ENCODE data around the gene PTK6. TPM values are rescaled to one million over a fixed set of nuclear protein-coding genes. Genes with fewer than 3 reads are reported as not detected.

The PTK6 gene
- polyA plus RNA-seq (2013, experiment 1 of 4), result not detected
- polyA plus RNA-seq (2013, experiment 2 of 4), result not detected
- polyA plus RNA-seq (2013, experiment 3 of 4), result not detected
- polyA plus RNA-seq (2013, experiment 4 of 4), result not detected

- WGBS, 2 experiments, result 92 to 94% methylated on average over 29 of the region's 29 CpGs
- peak within 1 kb of the TSS; percentile 12 for H3K4me3 ChIP-seq (ENCODE audit: insufficient read depth, low read depth, low read length)
- no peak within 1 kb of the TSS for H3K27ac ChIP-seq (ENCODE audit: insufficient read depth, low read depth, low read length, poor library complexity, severe bottlenecking)
Observed at GRCh38 chr20:63536997-63537524, at the start of gene PTK6. PTK6 (minus strand) TSS chr20:63537376; CDS start chr20:63537314, 62 bp downstream.

GRCh38 chr20:63586797-63587196 is 49.6 kb upstream of the PTK6 start:
- H3K27ac ChIP-seq (ENCODE audit: insufficient read depth, low read depth, low read length, poor library complexity, severe bottlenecking), result no peak overlapping the region
- WGBS, 2 experiments, result 93% methylated on average over 17 of the region's 17 CpGs
- H3K27me3 ChIP-seq (ENCODE audit: control insufficient read depth, insufficient read depth, low read length, poor library complexity, severe bottlenecking), result no peaks in the 10 kb centered on the region
- H3K36me3 ChIP-seq (ENCODE audit: control insufficient read depth, insufficient read depth, low read length), result no peaks in the 10 kb centered on the region
- H3K4me3 ChIP-seq (ENCODE audit: insufficient read depth, low read depth, low read length), result no peak overlapping the region
- no peaks in the 10 kb centered on the region for H3K4me1 ChIP-seq (ENCODE audit: control insufficient read depth, insufficient read depth, low read length)
- no peaks in the 10 kb centered on the region for H3K9me3 ChIP-seq (ENCODE audit: control insufficient read depth, low read length)

More at GRCh38 chr20:63536997-63537524, at the start of gene PTK6:
- H3K36me3 ChIP-seq (ENCODE audit: control insufficient read depth, insufficient read depth, low read length), result no peaks in the 10 kb centered on the region
- no peaks in the 10 kb centered on the region for H3K27me3 ChIP-seq (ENCODE audit: control insufficient read depth, insufficient read depth, low read length, poor library complexity, severe bottlenecking)
- no peaks in the 10 kb centered on the region for H3K9me3 ChIP-seq (ENCODE audit: control insufficient read depth, low read length)
- H3K4me1 ChIP-seq (ENCODE audit: control insufficient read depth, insufficient read depth, low read length), result no peaks in the 10 kb centered on the region

- Histone ChIP-seq H3K27ac (ENCODE audit: insufficient read depth, low read depth, low read length, poor library complexity, severe bottlenecking) (no peak overlapping the region), H3K9me3 (ENCODE audit: control insufficient read depth, low read length) (no peaks in the 10 kb centered on the region), H3K27me3 (ENCODE audit: control insufficient read depth, insufficient read depth, low read length, poor library complexity, severe bottlenecking) (no peaks in the 10 kb centered on the region), H3K4me3 (ENCODE audit: insufficient read depth, low read depth, low read length) (no peak overlapping the region), H3K4me1 (ENCODE audit: control insufficient read depth, insufficient read depth, low read length) (no peaks in the 10 kb centered on the region), H3K36me3 (ENCODE audit: control insufficient read depth, insufficient read depth, low read length) (no peaks in the 10 kb centered on the region)
- 89 to 92% methylated on average over 22 of the region's 22 CpGs for WGBS, 2 experiments
Observed at GRCh38 chr20:63585616-63586565, 48.7 kb upstream of the PTK6 start.

DNA sequence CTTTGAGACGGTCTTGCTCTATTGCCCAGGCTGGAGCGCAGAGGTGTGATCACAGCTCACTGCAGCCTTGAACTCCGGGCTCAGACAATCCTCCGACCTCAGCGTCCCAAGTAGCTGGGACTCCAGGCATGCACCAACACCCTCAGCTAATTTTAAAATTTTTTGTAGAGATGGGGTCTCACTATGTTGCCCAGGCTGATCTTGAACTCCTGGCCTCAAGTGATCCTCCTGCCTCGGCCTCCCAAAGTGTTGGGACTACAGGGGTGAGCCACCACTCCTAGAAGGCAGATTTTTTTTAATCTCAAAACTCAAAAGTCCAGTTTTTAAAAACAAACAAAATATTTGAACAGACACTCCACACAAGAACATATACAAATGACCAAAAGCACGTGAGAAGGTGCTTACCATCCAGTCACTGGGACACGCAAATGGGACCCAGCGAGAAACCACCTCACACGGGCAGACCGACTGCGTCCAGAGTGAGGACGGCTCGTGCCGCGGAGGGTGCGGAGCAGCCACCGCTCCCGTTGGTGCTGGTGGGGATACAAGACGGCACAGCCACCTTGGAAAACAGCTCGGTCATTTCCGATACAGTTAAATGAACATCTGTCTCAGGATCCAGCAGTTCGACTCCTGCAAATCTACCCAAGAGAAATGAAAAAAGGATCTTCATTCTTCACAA is 45.3 kb upstream of the PTK6 start:
- Histone ChIP-seq H3K9me3 (ENCODE audit: control insufficient read depth, low read length) (no peaks in the 10 kb centered on the region), H3K36me3 (ENCODE audit: control insufficient read depth, insufficient read depth, low read length) (no peaks in the 10 kb centered on the region), H3K4me3 (ENCODE audit: insufficient read depth, low read depth, low read length) (no peak overlapping the region), H3K27me3 (ENCODE audit: control insufficient read depth, insufficient read depth, low read length, poor library complexity, severe bottlenecking) (no peaks in the 10 kb centered on the region), H3K27ac (ENCODE audit: insufficient read depth, low read depth, low read length, poor library complexity, severe bottlenecking) (no peak overlapping the region), H3K4me1 (ENCODE audit: control insufficient read depth, insufficient read depth, low read length) (no peaks in the 10 kb centered on the region)
- WGBS, 2 experiments, result 90 to 92% methylated on average over 23 of the region's 23 CpGs

- H3K36me3 ChIP-seq (ENCODE audit: control insufficient read depth, insufficient read depth, low read length), result no peaks in the 10 kb centered on the region
- no peak overlapping the region for H3K4me3 ChIP-seq (ENCODE audit: insufficient read depth, low read depth, low read length)
- no peaks in the 10 kb centered on the region for H3K27me3 ChIP-seq (ENCODE audit: control insufficient read depth, insufficient read depth, low read length, poor library complexity, severe bottlenecking)
- no peak overlapping the region for H3K27ac ChIP-seq (ENCODE audit: insufficient read depth, low read depth, low read length, poor library complexity, severe bottlenecking)
- H3K9me3 ChIP-seq (ENCODE audit: control insufficient read depth, low read length), result no peaks in the 10 kb centered on the region
- no peaks in the 10 kb centered on the region for H3K4me1 ChIP-seq (ENCODE audit: control insufficient read depth, insufficient read depth, low read length)
- WGBS, 2 experiments, result 82 to 83% methylated on average over 12 of the region's 12 CpGs
Observed at GRCh38 chr20:63580796-63581461, 43.8 kb upstream of the PTK6 start.

GRCh38 chr20:63579017-63579694 is 42.0 kb upstream of the PTK6 start:
- 91% methylated on average over 19 of the region's 19 CpGs for WGBS, 2 experiments
- Histone ChIP-seq H3K27me3 (ENCODE audit: control insufficient read depth, insufficient read depth, low read length, poor library complexity, severe bottlenecking) (no peaks in the 10 kb centered on the region), H3K9me3 (ENCODE audit: control insufficient read depth, low read length) (no peaks in the 10 kb centered on the region), H3K4me3 (ENCODE audit: insufficient read depth, low read depth, low read length) (no peak overlapping the region), H3K27ac (ENCODE audit: insufficient read depth, low read depth, low read length, poor library complexity, severe bottlenecking) (no peak overlapping the region), H3K4me1 (ENCODE audit: control insufficient read depth, insufficient read depth, low read length) (peaks cover 6% of the 10 kb centered on the region), H3K36me3 (ENCODE audit: control insufficient read depth, insufficient read depth, low read length) (no peaks in the 10 kb centered on the region)

DNA sequence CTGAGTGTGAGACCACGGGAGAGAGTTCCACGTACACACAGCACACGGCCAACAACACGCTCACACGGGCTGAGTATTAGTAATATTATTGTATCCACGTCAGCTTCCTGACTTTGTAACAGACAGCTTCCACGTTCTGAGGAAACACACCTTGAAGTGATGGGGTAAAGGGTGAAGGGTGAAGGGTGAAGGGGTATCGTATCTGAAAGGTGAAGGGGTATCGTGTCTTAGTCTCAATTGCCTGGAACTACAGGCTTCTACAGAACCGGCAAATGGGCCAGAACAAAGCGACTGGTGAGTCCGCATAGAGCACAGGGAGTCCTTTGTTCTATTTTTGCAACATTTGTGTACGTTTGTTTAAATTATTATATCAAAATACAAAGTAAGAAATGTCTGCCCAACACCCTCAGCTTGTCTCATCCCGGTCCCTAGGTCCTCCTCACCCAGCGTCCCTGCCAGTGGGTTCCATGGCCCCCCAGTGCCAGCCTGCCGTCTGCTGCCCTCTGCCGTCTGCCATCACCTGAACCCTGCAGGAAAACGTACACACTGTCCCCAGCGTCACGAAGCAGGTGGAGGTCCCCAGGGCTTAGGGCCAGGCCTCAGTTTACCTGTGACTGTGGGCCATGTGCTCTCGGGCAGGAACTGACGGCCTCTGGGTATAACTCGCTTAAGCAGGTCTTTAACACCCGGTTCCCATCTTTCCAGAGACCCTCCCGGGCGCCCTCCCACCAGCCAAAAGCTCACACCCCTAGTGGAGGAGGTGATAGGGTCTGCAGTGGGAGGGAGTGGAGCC is 41.2 kb upstream of the PTK6 start:
- Histone ChIP-seq H3K27me3 (ENCODE audit: control insufficient read depth, insufficient read depth, low read length, poor library complexity, severe bottlenecking) (no peaks in the 10 kb centered on the region), H3K4me1 (ENCODE audit: control insufficient read depth, insufficient read depth, low read length) (peaks cover 6% of the 10 kb centered on the region), H3K9me3 (ENCODE audit: control insufficient read depth, low read length) (no peaks in the 10 kb centered on the region), H3K4me3 (ENCODE audit: insufficient read depth, low read depth, low read length) (no peak overlapping the region), H3K36me3 (ENCODE audit: control insufficient read depth, insufficient read depth, low read length) (no peaks in the 10 kb centered on the region), H3K27ac (ENCODE audit: insufficient read depth, low read depth, low read length, poor library complexity, severe bottlenecking) (no peak overlapping the region)
- 91 to 92% methylated on average over 26 of the region's 26 CpGs for WGBS, 2 experiments

GRCh38 chr20:63577317-63577894 is 40.2 kb upstream of the PTK6 start:
- 94% methylated on average over 19 of the region's 19 CpGs for WGBS, 2 experiments
- Histone ChIP-seq H3K4me3 (ENCODE audit: insufficient read depth, low read depth, low read length) (no peak overlapping the region), H3K27ac (ENCODE audit: insufficient read depth, low read depth, low read length, poor library complexity, severe bottlenecking) (no peak overlapping the region), H3K9me3 (ENCODE audit: control insufficient read depth, low read length) (no peaks in the 10 kb centered on the region), H3K36me3 (ENCODE audit: control insufficient read depth, insufficient read depth, low read length) (no peaks in the 10 kb centered on the region), H3K4me1 (ENCODE audit: control insufficient read depth, insufficient read depth, low read length) (peaks cover 6% of the 10 kb centered on the region), H3K27me3 (ENCODE audit: control insufficient read depth, insufficient read depth, low read length, poor library complexity, severe bottlenecking) (no peaks in the 10 kb centered on the region)

DNA sequence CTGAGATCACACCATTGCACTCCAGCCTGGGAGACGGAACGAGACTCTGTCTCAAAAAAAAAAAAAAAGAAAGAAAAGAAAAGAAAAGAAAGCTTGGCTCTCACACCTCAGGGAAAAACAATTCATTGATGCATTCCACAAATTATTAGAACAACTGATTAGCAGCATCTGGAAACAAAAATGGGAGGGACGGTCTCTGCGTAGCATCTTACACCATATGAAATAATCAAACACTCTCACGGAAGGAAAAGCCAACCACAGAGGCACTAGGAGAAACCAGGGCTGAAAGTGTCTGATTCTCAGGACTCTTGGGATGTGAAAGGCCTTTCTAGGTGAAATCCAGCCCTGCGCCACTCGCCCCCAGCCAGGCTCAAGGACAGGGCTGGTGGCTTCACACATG is 39.1 kb upstream of the PTK6 start:
- 90 to 91% methylated on average over 7 of the region's 7 CpGs for whole genome bisulfite sequencing, 2 experiments
- H3K4me1 ChIP-seq (ENCODE audit: control insufficient read depth, insufficient read depth, low read length), result peaks cover 6% of the 10 kb centered on the region
- no peak overlapping the region for H3K4me3 ChIP-seq (ENCODE audit: insufficient read depth, low read depth, low read length)
- H3K36me3 ChIP-seq (ENCODE audit: control insufficient read depth, insufficient read depth, low read length), result no peaks in the 10 kb centered on the region
- H3K27me3 ChIP-seq (ENCODE audit: control insufficient read depth, insufficient read depth, low read length, poor library complexity, severe bottlenecking), result no peaks in the 10 kb centered on the region
- H3K9me3 ChIP-seq (ENCODE audit: control insufficient read depth, low read length), result no peaks in the 10 kb centered on the region
- no peak overlapping the region for H3K27ac ChIP-seq (ENCODE audit: insufficient read depth, low read depth, low read length, poor library complexity, severe bottlenecking)
